DMS79 treated with DMSO at 0.1 percent for 48 hours (cell line): ENCODE results near the gene VAPB.

ENCODE experiments used
- DNase-seq: peaks from one replicate; lab custom pipeline; 2025; lab: John Stamatoyannopoulos, UW

The VAPB gene

DNA sequence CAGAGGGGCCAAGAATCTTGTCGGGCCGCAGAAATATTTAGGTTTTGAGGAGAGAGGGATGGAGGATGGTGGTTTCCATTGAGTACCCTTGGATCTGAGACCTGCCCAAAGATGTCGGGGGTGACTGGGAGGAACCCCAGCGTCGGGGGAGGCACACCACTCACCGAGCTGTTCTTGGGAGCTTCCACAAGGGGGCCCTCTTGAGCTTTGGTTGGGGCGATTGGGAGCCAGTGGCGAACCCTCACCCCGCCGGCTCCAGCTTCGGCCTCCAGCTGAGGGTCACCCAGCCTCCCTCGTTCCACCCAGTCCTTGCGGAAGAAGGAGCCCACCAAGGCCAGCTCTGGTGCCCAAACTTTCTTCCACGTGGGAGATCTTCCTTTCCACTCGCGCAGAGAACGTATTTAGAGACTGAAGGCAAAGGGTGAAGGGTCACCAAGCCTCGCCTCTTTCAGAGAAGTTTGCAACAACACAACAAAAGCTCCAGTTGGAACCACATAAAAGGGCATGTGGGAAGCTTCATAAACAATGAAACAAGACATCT is 92.5 kb downstream of the VAPB start:
- no peak for DNase-seq

DNA sequence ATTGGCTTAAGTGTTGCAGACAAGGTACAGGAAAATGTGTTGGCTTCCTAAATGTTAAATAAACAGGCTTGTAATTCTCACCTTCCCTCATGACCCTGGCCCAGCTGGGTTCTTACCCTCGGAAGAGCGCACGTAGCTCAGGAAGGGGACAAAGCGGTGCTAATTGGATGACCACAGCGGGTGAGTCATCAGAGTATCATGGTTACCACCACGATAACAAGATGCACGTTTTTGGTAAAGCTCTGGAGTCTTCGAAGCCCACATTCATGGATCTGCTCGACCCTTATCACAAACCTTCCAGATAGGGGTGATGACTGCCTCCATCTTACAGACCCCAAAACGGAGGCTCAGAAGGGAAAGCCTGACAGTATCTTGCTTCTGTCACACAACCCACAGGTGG is 93.4 kb downstream of the VAPB start:
- no peak for DNase-seq

DNA sequence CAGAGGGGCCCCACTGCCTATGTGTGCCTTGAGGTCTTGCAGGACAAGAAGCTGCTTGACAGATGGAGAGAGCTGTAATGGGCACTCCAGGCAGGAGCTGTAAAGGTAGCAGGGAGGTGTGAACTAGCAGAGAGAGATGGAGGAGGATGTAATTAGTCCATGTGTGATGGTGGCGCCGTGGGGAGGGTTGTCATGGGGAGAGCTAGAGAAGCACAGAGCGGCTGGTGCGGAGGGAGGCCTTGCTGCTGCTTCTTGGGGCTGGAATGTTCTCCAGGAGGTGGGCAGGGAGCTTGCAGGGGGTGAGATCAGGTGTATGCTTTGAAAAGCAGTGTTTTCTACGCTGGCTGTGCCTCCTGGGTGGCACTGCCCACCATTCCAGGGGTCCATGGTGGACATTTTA is 94.0 kb downstream of the VAPB start:
- no peak for DNase-seq

DNA sequence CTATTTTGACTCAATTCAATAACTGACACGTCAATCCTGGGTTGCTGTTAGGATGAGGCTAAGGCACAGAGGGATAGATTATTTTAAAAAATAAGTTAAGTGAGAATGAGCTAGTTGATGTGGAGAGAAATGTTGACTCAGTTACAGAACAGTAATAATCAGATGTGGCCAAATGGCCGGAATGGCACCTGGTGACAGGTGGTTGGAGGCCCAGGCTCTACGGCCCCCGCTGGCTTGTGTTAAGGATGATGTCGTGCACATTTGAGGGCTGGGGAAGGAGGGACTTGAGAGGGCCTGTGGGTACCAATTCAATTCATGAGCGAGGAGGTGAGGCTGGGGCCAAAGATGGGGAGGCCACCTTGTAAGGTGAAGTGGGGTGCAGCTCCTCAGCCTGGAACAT is 94.4 kb downstream of the VAPB start:
- no peak for DNase-seq

DNA sequence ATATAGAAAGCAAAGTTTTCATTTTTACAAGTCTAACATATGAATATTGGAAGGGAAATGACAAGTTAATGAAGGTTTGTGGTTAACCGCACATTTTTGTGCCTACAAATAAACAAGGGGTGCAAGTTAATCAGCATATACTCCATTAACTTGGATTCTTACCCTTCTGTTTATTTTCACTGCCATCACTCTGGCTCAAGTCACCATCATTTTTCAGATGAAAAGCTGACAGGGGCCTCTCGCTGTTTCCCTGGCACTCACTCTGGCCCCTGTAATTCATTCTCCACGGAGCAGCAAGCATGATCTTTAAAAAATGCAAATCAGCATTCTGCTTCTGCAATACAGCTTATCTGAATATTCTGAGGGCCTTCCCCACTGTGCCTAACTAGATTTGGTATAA is 96.4 kb downstream of the VAPB start:
- DNase-seq: no peak

DNA sequence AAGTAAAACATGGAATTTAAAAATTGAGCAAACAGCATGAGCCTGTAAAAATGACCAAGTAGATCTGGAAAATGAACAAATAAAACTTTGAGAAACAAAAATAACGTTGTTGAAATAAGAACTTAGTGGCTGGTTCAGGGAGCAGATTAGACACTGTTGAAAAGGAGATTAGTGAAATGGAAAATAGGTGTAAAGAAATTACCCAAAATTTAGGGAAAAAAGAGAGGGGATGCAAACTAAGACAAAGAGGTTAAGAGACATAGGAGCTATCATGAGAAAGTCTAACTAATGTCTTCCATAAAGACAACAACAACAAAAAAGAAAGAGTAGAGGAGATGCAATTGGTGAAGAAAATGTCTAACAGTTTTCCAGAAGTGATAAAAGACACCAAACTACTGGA is 97.2 kb downstream of the VAPB start:
- no peak for DNase-seq

DNA sequence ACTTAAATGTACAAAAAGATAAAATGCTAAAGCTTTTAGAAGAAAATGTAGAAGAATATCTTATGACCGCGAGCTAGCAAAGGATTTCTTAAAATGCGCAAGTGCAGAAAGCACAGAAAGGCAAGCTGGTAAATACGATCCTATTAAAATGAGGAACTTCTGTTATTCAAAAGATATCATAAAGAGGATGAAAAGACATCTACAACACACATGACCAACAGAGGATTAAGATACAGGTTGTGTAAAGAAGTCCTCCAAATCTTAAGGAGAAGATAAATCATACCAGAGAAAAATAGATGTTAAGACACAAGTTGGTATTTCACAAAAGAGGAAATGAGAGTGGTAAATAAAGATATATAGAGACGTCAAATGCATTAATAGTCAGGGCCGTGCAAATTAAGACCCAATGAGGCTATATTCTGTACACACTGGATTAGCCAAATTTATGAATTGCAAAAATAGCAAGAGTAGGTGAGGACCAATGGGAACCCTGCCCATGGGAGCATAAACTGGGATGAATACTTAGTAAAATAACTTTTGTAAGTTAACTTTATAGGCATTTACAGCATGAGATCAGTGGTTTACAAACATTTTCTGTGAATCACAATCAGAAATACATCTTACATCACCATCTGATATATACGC is 103.2 kb downstream of the VAPB start:
- DNase-seq: no peak

DNA sequence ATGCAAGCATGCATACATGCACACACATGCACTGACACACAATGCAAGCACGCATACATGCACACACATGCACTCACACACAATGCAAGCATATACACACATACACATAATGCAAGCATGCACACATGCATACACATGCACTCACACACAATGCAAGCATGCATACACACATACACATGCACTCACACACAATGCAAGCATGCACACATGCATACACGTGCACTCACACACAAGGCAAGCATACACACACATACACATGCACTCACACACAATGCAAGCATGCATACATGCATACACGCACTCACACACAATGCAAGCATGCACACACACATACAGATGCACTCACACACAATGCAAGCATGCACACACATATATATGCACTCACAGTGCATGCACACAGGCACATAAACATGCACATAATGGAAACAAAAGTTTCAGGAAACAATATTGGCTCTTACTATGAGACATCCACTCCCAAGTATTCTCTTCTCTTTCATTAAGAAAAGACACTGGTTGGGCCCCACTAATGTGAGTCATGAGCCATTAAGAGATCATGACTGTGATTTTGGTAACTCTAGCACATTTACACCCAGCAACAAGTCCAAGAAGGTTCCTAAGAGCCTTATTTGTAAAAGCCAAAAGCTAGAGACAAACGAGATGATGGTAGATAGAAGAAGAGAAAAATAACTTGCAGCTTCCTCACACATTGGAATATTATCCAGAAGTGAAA is 103.9 kb downstream of the VAPB start:
- no peak for DNase-seq

DNA sequence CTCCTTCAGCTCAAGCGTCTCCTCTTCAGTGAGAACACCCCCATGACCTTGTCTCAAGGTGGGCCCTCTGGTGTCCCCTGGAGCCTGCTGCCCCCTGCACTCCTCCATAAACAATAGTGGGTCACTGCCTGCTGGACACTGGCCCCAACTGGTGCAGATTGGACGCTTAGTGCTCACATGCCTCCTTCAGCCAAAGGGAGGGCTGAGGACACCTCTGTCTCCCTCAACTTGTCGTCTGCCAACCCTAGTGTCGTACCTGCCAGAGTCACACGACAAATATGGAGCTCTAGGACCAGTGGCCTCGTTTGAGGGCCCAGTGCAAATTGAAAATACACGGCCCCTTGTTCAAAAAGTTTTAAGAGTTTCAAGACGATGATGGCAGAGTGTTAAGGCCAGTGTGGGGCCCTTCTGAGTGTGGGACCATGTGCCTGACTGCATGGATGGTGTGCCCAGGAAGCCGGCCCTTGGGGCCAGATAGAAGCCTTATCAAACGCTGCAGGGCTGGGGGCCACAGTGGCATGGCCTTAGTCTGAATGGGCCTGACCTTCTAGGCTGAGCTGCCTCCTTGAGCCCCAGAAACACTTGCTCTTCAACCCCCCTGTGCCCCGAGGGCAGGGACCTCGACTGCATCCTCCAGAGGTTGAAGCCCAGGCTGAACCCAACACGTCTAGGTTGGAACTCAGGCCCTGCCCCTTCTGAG is 106.0 kb downstream of the VAPB start:
- DNase-seq: no peak

DNA sequence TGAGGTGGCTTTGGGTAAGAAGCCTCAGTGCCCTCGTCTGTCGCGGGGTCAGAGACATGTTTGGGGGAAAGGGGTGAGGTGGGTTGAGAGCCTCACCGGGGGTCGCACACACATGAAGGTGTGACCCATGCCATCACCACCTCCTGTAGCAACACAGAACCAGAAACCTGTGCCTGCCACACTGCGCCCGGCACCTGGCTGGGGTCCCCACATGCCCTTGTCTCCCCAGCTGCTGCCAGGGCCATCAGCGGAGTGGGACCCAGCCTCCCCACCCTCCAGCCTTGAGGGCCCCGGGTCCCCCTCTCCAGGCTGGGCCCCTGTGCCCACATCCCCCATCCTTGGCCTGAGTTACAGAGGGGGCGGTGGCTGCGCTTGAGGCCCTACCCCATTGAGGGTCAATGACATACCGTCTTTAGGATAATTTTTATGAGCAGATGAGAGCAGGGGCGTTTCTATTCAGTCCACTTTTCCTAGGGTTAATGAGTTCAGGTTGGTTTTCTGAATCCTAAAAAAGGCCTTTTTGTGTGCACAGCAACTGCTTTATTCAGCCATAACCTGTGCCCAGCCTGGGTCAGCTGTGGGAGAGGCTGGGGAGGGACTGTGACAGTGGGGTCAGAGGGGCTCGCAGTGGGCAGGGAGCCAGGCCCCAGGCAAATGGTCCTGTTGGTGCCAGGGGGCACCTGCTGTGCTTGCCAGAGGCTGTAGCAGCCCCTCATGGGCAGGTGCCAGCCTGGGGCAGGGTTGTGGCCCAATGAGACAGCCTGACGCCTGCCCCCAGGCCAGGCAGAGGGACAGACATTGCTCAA is 106.8 kb downstream of the VAPB start:
- no peak for DNase-seq

DNA sequence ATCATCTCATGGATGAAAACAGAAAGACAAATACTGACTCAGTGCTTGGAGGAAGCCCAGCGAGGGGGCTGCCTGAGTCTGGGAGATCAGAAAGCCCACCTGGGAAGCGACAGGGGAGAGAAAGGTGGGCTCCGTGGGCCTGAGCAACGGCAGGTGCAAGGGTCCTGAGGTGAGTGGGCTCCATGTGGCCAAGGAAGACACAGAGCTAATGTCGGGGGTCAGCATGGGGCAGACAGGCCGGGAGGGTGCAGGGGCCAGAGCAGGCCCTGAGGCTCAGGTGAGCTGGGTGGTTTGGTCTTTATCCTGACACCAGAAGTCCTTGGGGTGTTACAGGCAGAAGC is 107.4 kb downstream of the VAPB start:
- no peak for DNase-seq

DNA sequence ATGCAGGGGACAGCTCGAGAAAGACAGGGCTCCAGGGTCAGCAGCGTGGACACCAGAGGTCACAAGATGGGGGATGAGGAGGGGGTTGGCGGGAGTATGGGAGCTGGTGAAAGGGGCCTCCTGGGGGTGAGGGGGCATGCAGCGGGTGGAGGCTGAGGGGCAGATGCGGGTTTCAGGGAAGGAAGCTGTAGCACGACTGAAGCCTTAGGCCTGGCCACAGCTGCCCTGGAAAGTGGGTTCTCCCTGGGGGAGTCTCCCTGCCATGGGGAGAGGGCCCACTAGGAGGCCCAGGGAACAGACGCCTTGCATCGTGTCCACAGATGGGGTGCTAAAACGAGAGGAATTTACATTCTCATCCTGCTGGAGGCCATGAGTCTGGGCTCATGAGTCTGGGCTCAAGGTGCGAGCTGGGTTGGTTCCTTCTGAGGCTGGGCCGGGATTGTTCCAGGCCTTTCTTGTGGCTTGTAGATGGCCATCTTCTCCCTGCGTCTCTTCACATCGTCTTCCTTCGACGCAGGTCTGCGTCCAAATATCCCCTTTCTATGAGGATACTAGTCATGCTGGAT is 108.1 kb downstream of the VAPB start:
- no peak for DNase-seq

DNA sequence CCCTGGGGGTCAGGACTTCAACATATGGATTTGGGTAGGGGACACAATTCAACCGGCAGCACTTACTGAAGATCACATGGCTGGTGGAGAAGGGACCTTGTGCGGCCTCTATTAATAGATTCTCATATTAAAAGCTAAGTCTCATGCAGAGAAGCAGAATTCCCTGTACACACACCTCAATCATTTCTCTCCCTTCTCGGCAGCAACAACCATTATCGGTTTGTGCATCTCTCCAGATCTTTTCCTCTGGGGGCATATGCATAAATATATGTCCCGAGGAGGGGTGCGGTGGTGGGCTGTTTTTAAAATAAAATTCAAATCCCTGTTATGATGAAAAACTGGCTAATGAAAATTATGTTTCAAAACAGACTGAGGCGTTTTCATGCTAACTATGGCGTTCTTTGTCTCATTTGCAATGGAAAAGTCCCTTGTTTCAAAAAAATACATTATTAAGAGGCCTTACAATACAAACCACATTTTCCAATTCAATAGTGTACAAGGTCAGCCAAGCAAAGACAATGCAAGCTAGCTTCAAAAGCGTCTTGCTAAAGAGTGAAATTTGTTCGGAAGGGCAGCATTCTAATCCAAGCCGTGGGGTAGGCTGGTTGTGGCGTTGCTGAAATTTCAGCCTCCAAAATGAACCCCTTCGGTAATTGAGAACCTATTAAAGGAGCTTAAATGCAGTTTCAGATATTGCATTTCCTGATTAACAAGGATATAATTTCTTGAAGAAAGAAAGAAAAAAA is 108.9 kb downstream of the VAPB start:
- no peak for DNase-seq

DNA sequence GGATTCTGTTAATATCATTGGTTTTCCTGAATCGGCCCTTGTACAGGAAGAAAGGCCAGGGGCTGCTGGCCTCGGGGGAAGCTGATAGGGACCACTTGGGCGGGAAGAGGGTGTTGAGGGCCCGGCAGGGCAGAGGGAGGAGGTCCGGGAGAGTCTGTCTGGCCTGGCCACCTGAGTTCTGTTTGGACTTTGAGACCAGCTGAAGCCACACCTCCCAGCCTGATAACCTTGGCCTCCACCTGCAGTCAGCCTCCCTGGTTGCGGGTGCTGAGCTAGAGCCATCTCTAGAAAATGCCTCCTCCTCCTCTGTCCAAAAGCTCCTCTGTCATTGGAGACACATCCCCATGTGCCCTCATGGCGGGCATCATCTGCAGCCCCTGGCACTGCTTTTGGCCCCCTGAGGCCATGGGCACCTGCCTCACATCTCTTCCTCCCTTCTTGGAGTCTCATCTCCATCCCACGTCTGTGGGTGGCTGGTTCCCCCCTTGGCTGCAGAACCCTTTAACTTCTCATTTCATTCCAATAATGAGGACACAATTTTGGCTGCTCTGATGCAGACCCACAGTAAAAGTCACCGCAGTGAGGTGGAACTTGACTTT is 109.5 kb downstream of the VAPB start:
- no peak for DNase-seq

DNA sequence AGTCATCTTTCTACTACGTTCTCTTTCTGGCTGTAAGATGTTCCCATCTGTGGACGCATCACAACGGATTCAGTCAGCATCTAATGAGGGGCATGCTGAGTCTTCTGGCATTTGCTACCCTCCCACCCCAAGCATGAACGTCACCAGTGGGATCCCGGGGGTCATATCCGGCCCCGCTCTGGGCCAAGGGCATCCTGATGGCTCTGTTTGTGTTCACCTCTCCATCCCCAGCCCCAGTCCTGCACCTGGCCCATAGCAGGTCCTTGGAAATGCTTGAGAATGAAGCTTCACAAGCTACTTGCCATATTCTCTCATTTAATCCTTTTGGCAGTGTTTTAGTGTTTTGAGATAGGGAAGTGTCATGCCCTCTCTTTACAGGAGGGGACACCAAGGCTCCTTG is 111.2 kb downstream of the VAPB start:
- no peak for DNase-seq
